Measurements from ENCODE around the gene USP24.

The USP24 gene

DNA sequence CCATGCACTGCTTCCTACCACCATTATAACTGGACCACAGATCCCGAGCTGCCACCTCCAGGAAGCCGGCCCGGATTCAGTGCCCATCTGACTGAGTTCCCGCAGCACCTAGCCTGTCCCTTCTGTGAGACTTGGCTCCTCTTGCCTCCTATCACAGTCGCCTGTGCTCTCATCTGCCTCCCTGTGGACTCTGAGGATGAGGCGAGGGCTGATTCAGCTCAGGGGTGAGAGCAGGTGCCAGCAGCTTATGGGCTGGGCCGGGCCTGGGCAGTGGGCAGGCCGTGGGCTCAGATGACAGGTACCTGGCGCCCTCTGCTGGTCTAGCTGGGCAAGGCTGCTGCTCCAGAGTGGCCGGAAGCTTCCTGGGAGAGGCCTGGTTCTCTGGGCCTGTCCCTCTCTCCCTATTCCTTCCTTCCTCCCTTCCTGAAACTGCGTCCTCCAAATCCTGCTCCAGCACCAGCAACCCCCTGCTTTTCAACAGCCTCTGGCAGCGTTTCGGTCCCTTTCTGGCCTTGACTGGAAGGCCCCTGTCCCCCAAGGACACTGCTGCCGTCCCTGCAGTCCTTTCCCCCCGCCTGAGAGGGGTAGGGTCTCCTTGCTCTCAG, 193.1 kb downstream of the USP24 start:
- no peak for TF ChIP-seq PAX5 (IDR thresholded peaks at IDR 0.05; ENCODE audit: insufficient read depth, low read length, severe bottlenecking)
- TF ChIP-seq POLR2A (IDR thresholded peaks at IDR 0.05; ENCODE audit: low read depth, low read length): no peak
- TF ChIP-seq POU2F2 (IDR thresholded peaks at IDR 0.05; ENCODE audit: low read depth, low read length): no peak
- no peak for TF ChIP-seq POLR2AphosphoS5 (IDR thresholded peaks at IDR 0.05; ENCODE audit: low read depth, low read length)
- no peak for TF ChIP-seq TAF1 (IDR thresholded peaks at IDR 0.05; ENCODE audit: low read depth, low read length)
- TF ChIP-seq SPI1 (IDR thresholded peaks at IDR 0.05; ENCODE audit: low read depth, low read length): no peak
- DNase-seq (ENCODE audit: insufficient read length, low spot score): peak; percentile 80
- peak; percentile 91 for FAIRE-seq

DNA sequence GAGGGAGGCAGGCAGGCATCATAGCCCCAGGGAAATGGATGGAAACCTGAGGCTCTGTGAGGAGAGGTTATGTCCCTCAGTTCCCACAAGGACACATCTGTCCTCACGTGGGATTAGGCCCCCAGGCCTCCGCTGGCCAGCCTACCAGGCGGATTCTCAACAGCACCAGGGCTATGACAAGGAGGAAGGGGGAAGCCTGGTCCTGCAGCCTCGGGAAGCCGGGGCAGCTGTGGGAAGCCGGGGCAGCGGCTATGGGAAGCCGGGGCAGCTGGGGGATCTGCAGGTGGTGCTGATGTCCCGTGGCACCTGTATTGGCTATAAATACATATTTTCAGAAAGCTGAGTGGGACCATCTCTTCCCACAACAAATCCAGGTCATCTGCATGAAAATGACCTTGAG, 196.8 kb downstream of the USP24 start:
- no peak for DNase-seq (ENCODE audit: insufficient read length, low spot score)
- no peak for FAIRE-seq
- no peak for TF ChIP-seq SPI1 (IDR thresholded peaks at IDR 0.05; ENCODE audit: low read depth, low read length)
- TF ChIP-seq POLR2AphosphoS5 (IDR thresholded peaks at IDR 0.05; ENCODE audit: low read depth, low read length): no peak
- no peak for TF ChIP-seq POLR2A (IDR thresholded peaks at IDR 0.05; ENCODE audit: low read depth, low read length)
